Panc1 (cell line): ENCODE measurements around the gene GTPBP4.

Source experiments
- POLR2AphosphoS5 ChIP-seq: IDR thresholded peaks from 2 replicates; pipeline ENCODE4 v1.6.1; 2012; ENCODE audit warnings: mild to moderate bottlenecking, low read depth, low read length, moderate library complexity
- TCF7L2 ChIP-seq: IDR thresholded peaks from 2 replicates; pipeline ENCODE4 v1.6.1; 2011; ENCODE audit warnings: mild to moderate bottlenecking, low read depth, low read length, inconsistent platforms
- TF ChIP-seq, protein P1 (sequence below): fragments of 450-650 bp; IDR thresholded peaks from 2 replicates; pipeline ENCODE4 v1.5.1; 2017; ENCODE audit warnings: mild to moderate bottlenecking
- TF ChIP-seq, protein P2 (sequence below), 2 experiments: IDR thresholded peaks; 2 replicates each; pipeline ENCODE4 v1.6.1; 2011 to 2012; ENCODE audit warnings: low read depth in 2 of 2, control low read depth in 1 of 2, low read length in 1 of 2, mild to moderate bottlenecking in 1 of 2, moderate library complexity in 1 of 2; ENCODE audit not compliant: insufficient read depth in 1 of 2

DNA sequence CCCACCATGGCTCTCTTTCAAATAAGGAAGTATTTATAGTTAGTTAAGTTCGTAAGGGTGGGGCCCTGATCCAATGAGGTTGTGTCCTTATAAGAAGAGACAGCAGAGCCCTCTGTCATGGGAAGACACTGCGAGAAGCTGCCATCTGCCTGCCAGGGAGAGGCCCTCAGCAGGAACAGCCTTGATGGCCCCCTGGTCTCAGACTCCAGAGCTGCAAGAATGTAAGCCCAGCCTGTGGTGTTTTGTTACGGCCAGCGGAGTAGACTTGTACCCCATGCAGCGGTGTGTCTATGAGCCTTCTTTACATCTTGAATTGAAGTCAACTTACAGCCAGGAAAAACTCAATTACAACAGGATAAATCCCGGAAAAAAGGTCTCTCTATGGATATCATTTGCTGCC, 42.5 kb upstream of the GTPBP4 start:
- TF ChIP-seq POLR2AphosphoS5, result no peak
- TF ChIP-seq, protein P1, sequence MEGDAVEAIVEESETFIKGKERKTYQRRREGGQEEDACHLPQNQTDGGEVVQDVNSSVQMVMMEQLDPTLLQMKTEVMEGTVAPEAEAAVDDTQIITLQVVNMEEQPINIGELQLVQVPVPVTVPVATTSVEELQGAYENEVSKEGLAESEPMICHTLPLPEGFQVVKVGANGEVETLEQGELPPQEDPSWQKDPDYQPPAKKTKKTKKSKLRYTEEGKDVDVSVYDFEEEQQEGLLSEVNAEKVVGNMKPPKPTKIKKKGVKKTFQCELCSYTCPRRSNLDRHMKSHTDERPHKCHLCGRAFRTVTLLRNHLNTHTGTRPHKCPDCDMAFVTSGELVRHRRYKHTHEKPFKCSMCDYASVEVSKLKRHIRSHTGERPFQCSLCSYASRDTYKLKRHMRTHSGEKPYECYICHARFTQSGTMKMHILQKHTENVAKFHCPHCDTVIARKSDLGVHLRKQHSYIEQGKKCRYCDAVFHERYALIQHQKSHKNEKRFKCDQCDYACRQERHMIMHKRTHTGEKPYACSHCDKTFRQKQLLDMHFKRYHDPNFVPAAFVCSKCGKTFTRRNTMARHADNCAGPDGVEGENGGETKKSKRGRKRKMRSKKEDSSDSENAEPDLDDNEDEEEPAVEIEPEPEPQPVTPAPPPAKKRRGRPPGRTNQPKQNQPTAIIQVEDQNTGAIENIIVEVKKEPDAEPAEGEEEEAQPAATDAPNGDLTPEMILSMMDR, result no peak
- TF ChIP-seq, protein P2, sequence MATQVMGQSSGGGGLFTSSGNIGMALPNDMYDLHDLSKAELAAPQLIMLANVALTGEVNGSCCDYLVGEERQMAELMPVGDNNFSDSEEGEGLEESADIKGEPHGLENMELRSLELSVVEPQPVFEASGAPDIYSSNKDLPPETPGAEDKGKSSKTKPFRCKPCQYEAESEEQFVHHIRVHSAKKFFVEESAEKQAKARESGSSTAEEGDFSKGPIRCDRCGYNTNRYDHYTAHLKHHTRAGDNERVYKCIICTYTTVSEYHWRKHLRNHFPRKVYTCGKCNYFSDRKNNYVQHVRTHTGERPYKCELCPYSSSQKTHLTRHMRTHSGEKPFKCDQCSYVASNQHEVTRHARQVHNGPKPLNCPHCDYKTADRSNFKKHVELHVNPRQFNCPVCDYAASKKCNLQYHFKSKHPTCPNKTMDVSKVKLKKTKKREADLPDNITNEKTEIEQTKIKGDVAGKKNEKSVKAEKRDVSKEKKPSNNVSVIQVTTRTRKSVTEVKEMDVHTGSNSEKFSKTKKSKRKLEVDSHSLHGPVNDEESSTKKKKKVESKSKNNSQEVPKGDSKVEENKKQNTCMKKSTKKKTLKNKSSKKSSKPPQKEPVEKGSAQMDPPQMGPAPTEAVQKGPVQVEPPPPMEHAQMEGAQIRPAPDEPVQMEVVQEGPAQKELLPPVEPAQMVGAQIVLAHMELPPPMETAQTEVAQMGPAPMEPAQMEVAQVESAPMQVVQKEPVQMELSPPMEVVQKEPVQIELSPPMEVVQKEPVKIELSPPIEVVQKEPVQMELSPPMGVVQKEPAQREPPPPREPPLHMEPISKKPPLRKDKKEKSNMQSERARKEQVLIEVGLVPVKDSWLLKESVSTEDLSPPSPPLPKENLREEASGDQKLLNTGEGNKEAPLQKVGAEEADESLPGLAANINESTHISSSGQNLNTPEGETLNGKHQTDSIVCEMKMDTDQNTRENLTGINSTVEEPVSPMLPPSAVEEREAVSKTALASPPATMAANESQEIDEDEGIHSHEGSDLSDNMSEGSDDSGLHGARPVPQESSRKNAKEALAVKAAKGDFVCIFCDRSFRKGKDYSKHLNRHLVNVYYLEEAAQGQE (IDR thresholded peaks at IDR 0.05; ENCODE audit: insufficient read depth in 1 of 2, low read depth in 2 of 2, low read length in 1 of 2), result no peak
- no peak for TF ChIP-seq TCF7L2
